ENCODE measurements around the gene POLR3K.

- no peak for TF ChIP-seq CTCF (IDR thresholded peaks at IDR 0.05)
- peak in 1 of 2 donors; percentile 10 for TF ChIP-seq POLR2A (IDR thresholded peaks at IDR 0.05)
These were observed 38.1 kb upstream of the POLR3K start for GRCh38 chr16:91484-91883.
